HG02798 (cell line): ENCODE measurements around the gene STAG2.
A peak's percentile ranks its signal among the peaks of the same experiment; 100 is the strongest.

Experiments
- ATAC-seq: cut with Tn5 transposase; IDR thresholded peaks from one replicate; pipeline ENCODE4 v1.9.1; 2021; ENCODE audit warnings: mild to moderate bottlenecking; ENCODE audit not compliant: unreplicated experiment, poor library complexity

The STAG2 gene

GRCh38 chrX:123971982-123972381 is 10.5 kb downstream of the STAG2 start:
- ATAC-seq = no peak

GRCh38 chrX:123973921-123974320 is 12.4 kb downstream of the STAG2 start:
- no peak for ATAC-seq

- ATAC-seq = no peak
Measured at GRCh38 chrX:123975180-123975579, 13.7 kb downstream of the STAG2 start.

GRCh38 chrX:123976706-123977316 is 15.3 kb downstream of the STAG2 start:
- no peak for ATAC-seq

- no peak for ATAC-seq
Measured at GRCh38 chrX:123983240-123983639, 21.7 kb downstream of the STAG2 start.

GRCh38 chrX:123986377-123986776 is 24.9 kb downstream of the STAG2 start:
- no peak for ATAC-seq

GRCh38 chrX:123988423-123989111 is 27.1 kb downstream of the STAG2 start:
- no peak for ATAC-seq

- ATAC-seq = no peak
Measured at GRCh38 chrX:123989235-123989634, 27.7 kb downstream of the STAG2 start.

GRCh38 chrX:123990169-123990568 is 28.7 kb downstream of the STAG2 start:
- ATAC-seq = peak; percentile 56

GRCh38 chrX:123990602-123991001 is 29.1 kb downstream of the STAG2 start:
- ATAC-seq = peak; percentile 20

- no peak for ATAC-seq
Measured at GRCh38 chrX:123993326-123993725, 31.8 kb downstream of the STAG2 start.

- ATAC-seq = no peak
Measured at GRCh38 chrX:123993904-123994635, 32.6 kb downstream of the STAG2 start.

- no peak for ATAC-seq
Measured at GRCh38 chrX:123994730-123995129, 33.2 kb downstream of the STAG2 start.

GRCh38 chrX:124001581-124001980 is 40.1 kb downstream of the STAG2 start:
- ATAC-seq = no peak

- no peak for ATAC-seq
Measured at GRCh38 chrX:124005228-124005627, 43.7 kb downstream of the STAG2 start.

GRCh38 chrX:124010157-124010556 is 48.7 kb downstream of the STAG2 start:
- ATAC-seq = peak; percentile 66

GRCh38 chrX:124010566-124010965 is 49.1 kb downstream of the STAG2 start:
- no peak for ATAC-seq

- no peak for ATAC-seq
Measured at GRCh38 chrX:124015721-124016120, 54.2 kb downstream of the STAG2 start.

GRCh38 chrX:124016825-124017224 is 55.3 kb downstream of the STAG2 start:
- no peak for ATAC-seq

GRCh38 chrX:124018023-124018422 is 56.5 kb downstream of the STAG2 start:
- no peak for ATAC-seq

- no peak for ATAC-seq
Measured at GRCh38 chrX:124023838-124024238, 62.3 kb downstream of the STAG2 start.
